Stimulated activated CD8-positive, alpha-beta memory T cell treated with anti-CD3 and anti-CD28 coated beads, Interleukin-2, amount 100 ng/mL, for 48 hours (primary cell): ENCODE data around the gene DDX4.
"Not testable (repeated sequence)": the region's sequence is repeated elsewhere in the genome, so short reads cannot be mapped to it uniquely, and the experiment has no call there.

Source experiments
- DNase-seq, 2 donors: peaks; one replicate each; pipeline ENCODE4 v3.0.0-alpha.2; 2020; ENCODE audit warnings: low read depth in 2 of 2

The DDX4 gene

GRCh38 chr5:55737793-55738192, at the start of gene DDX4:
DDX4 (plus strand) TSS chr5:55738061; CDS start chr5:55738964, 903 bp downstream.
- no peak for DNase-seq

GRCh38 chr5:55691265-55692105, 46.4 kb upstream of the DDX4 start:
- no peak for DNase-seq

GRCh38 chr5:55692106-55692417, 45.8 kb upstream of the DDX4 start:
- DNase-seq = no peak

- DNase-seq = no peak
Measured at GRCh38 chr5:55692509-55692908, 45.4 kb upstream of the DDX4 start.

GRCh38 chr5:55694152-55694830, 43.6 kb upstream of the DDX4 start:
- no peak for DNase-seq

GRCh38 chr5:55696704-55697103, 41.2 kb upstream of the DDX4 start:
- not testable (repeated sequence) for DNase-seq

- no peak for DNase-seq
Measured at GRCh38 chr5:55699041-55699688, 38.7 kb upstream of the DDX4 start.

GRCh38 chr5:55700745-55701144, 37.1 kb upstream of the DDX4 start:
- DNase-seq = no peak

- no peak for DNase-seq
Measured at GRCh38 chr5:55701462-55702103, 36.3 kb upstream of the DDX4 start.

GRCh38 chr5:55702598-55703345, 35.1 kb upstream of the DDX4 start:
- DNase-seq = no peak

GRCh38 chr5:55706230-55706629, 31.6 kb upstream of the DDX4 start:
- no peak for DNase-seq

GRCh38 chr5:55708732-55709131, 29.1 kb upstream of the DDX4 start:
- DNase-seq = no peak

GRCh38 chr5:55711507-55712022, 26.3 kb upstream of the DDX4 start:
- no peak for DNase-seq

- DNase-seq = peak; percentile 88 to 90
Measured at GRCh38 chr5:55712023-55712859, 25.6 kb upstream of the DDX4 start, which contains the start of gene SLC38A9. SLC38A9 (minus strand) TSS chr5:55712324; CDS start chr5:55697958, 14,366 bp downstream.

GRCh38 chr5:55713871-55714270, 24.0 kb upstream of the DDX4 start:
- no peak for DNase-seq

- no peak for DNase-seq
Measured at GRCh38 chr5:55714339-55714738, 23.5 kb upstream of the DDX4 start.

GRCh38 chr5:55714749-55715148, 23.1 kb upstream of the DDX4 start:
- DNase-seq = no peak

- no peak for DNase-seq
Measured at GRCh38 chr5:55715519-55716078, 22.3 kb upstream of the DDX4 start.

- DNase-seq = not testable (repeated sequence)
Measured at GRCh38 chr5:55719026-55719425, 18.8 kb upstream of the DDX4 start.

GRCh38 chr5:55720188-55720703, 17.6 kb upstream of the DDX4 start:
- DNase-seq = no peak
